C4-2B (cell line): Measurements from ENCODE around the gene TP53TG5.

Experiments used
- ZFX ChIP-seq: fragments of 450-650 bp; IDR thresholded peaks from 2 replicates; pipeline ENCODE4 v1.6.1; 2017
- TF ChIP-seq, protein P1 (sequence below): fragments of 450-650 bp; conservative IDR thresholded peaks from 2 replicates; pipeline ENCODE4 v1.5.1; 2017; ENCODE audit warnings: mild to moderate bottlenecking

- TF ChIP-seq, protein P1, sequence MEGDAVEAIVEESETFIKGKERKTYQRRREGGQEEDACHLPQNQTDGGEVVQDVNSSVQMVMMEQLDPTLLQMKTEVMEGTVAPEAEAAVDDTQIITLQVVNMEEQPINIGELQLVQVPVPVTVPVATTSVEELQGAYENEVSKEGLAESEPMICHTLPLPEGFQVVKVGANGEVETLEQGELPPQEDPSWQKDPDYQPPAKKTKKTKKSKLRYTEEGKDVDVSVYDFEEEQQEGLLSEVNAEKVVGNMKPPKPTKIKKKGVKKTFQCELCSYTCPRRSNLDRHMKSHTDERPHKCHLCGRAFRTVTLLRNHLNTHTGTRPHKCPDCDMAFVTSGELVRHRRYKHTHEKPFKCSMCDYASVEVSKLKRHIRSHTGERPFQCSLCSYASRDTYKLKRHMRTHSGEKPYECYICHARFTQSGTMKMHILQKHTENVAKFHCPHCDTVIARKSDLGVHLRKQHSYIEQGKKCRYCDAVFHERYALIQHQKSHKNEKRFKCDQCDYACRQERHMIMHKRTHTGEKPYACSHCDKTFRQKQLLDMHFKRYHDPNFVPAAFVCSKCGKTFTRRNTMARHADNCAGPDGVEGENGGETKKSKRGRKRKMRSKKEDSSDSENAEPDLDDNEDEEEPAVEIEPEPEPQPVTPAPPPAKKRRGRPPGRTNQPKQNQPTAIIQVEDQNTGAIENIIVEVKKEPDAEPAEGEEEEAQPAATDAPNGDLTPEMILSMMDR, result no peak
- no peak for TF ChIP-seq ZFX
Measured at GRCh38 chr20:45420125-45420524, 42.0 kb upstream of the TP53TG5 start.
